GM21825 (cell line): Measurements from ENCODE around the gene LIMS3.
"Not testable (repeated sequence)": the region's sequence is repeated elsewhere in the genome, so short reads cannot be mapped to it uniquely, and the experiment has no call there.

ENCODE experiments used
- ATAC-seq: cut with Tn5 transposase; IDR thresholded peaks from one replicate; pipeline ENCODE4 v1.9.1; 2021; ENCODE audit warnings: mild to moderate bottlenecking, moderate library complexity; ENCODE audit not compliant: unreplicated experiment

Gene LIMS3, protein sequence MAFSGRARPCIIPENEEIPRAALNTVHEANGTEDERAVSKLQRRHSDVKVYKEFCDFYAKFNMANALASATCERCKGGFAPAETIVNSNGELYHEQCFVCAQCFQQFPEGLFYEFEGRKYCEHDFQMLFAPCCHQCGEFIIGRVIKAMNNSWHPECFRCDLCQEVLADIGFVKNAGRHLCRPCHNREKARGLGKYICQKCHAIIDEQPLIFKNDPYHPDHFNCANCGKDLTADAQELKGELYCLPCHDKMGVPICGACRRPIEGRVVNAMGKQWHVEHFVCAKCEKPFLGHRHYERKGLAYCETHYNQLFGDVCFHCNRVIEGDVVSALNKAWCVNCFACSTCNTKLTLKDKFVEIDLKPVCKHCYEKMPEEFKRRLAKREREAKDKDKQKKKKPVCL

DNA sequence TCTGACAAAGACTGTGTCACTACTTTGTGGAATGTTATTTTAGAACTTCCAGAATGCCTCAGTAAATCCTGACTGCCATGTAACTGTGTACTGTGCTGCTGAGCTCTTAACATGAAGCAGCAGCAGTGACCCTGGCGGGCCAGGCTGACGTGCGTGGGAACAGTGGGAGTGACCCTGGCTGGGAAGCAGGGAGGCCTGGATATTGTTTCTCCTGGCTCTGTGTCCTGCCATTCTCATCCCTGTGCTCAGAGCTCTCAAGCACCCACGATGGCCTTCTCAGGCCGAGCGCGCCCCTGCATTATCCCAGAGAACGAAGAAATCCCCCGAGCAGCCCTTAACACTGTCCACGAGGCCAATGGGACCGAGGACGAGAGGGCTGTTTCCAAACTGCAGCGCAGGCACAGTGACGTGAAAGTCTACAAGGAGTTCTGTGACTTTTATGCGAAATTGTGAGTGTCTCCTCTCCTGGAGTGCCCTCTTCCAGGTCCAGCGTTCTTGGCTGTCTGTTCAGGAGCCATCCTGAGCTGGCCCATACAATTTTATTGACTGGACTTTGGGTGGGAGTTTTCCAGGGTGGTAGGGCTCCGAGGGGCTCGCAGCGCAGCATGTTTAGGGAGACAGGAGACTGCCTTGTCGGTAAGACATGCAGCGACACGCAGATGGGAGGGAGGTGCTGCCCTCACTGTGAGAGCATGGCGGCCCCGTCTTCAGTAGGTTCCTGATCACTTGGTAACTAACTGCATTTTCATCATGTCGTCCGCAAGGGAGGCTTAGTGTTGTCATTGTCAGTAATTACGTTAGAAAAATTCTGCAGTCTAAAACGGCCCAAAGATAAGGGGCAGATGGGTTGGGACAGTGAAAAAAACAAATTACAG lies at the start of gene LIMS3:
LIMS3 (plus strand) TSS at position 227 of the 875 bp plus-strand sequence; CDS start at position 268, 41 bp downstream.
- ATAC-seq = not testable (repeated sequence)

DNA sequence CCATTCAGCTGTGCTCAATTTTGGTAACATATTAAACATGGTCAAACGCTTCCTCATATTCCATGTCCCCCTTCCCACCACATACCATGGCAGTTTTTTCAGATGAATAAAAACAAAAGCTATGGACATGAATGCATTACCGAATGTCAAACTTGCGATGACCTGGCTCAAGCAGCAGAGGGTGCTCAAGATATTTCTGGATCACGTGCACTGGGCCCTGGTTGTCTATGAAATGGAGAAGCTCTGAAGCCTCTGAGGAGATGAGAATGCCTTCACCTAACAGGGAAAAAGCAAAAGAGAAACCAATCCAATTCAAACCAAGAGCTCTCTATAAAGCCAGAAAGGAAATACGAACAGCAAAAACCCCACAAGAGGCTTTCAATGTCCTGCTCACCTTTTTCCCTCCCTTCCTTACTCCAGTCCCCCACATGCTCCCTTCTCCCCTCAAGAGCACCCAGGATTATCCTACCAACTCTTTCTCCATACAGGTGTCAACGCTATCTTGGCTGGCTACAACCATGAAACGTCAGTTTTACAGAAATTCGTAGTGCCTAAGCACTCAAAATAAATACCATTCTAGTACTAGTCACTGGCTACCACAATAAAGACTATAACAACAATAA lies 27.2 kb upstream of the LIMS3 start:
- ATAC-seq = peak; percentile 87

DNA sequence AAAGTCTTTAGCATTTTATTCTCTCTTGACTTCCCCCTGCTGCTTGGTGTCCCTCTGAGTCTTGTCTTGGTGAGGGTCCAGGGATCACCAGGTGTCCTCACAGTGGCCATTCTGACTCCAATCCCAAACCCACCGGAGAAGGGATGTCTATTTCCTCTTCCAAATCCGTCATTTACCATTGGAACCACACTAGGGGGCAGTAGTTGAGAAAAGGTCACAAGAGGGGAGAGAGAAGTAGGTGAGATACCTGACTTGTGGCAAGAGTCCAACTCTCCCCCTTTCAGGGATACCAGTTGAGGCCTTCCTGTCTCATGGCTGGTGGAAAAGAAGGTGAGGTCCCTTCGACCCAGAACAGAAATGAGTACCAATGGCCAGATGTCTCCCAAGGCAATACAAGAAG lies 21.9 kb upstream of the LIMS3 start:
- not testable (repeated sequence) for ATAC-seq

DNA sequence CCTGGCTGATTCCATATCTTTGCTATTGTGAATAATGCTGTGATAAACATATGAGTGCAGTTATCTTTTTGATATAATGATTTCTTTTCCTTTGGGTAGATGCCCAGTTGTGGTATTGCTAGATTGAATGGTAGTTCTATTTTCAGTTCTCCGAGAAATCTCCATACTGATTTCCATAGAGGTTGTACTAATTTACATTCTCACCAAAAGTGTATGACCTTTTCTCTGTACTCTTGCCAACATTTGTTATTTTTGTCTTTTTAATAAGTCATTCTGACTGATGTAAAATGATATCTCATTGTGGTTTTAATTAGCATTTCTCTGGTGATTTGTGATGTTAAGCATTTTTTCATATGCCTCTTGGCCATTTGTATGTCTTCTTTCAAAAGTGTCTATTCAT lies 16.4 kb upstream of the LIMS3 start:
- not testable (repeated sequence) for ATAC-seq

DNA sequence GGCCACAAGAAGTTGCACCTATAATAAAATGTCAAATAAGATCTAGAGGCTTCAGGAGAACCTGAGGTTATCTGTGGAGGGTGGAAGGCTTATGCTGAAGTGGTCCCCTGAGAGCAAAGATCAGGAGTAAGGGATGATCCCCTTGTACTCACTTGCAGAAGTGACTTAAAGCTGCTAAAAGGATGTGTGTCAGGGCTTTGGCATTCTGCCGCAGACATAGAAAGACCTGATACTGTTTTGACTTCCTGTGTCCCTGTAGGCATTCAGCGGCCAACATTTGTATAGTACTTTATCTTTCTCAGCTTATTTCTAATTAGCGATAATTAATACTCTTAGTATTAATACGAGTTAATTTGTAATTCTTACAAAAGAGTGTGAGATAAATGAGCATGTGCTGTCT lies 10.1 kb upstream of the LIMS3 start:
- not testable (repeated sequence) for ATAC-seq

DNA sequence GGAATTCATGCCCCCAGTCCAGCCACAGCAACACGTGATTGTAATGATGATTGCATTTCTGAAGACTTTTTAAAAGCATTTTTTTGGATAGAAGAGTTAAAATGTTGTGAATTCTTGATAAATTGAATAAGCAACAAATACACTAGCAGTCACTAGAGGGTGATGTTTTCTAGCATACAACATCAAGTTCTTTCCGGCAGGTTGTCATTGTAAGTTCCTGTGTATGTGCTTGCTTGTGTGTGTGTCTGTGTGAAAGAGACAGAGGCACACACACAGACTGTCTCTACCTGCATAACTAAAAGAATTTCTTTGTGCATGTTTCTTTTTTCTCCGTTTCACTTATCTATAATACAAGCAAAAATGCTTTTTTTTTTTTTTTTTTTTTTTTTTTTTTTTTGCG lies 8.6 kb upstream of the LIMS3 start:
- ATAC-seq = not testable (repeated sequence)

DNA sequence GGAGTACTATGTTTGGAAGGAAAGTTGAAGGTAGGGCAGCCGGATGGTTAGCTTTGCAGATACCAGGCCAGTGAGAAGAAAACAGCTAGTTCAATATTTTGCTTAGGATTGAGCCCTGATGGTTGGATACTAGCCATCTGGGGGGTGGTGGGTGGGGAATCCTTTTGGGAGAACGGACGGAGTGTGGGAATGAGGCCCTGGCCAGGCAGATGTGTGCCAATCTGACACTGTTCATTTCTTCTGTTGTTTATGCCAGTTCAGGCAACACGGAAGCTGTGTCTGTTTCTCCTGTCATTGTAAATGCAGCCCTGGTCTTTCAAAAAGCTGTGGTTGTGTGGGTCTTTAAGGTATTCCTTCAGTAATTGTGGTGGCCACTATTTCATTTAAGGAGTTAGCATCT lies 7.5 kb upstream of the LIMS3 start:
- not testable (repeated sequence) for ATAC-seq

DNA sequence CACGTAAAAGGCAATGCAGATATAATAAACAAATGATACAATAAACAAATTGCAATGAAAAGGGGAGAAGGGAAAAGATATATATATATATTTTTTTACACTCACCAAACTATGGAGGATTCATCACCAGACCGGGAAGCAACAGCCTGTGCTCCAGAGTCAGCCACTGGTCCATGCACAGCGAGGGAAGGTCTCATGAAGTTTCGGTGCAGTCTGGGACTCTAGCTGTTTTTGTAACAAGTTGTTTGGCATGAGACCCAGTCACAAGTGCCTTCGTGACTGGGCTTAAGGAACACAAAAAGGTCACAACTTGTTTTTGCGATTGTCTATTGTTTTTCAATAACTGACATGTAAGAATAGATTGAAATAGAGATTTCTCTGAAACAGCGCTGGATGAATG lies 4.8 kb upstream of the LIMS3 start:
- not testable (repeated sequence) for ATAC-seq

DNA sequence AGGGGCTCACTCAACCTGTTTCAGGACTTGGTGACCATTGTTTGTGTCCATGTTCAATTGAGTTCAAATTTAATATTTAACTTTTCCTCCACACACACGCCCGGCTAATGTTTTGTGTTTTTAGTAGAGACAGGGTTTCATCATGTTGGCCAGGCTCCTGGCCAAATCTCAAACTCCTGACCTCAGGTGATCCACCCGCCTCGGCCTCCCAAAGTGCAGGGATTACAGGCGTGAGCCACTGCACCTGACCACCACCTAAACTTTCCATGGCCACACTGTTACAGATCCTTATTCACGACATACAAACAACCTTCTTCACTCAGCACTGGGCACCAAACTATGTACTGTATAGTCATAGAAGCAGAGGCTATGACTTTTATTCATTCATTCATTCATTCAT lies 4.3 kb upstream of the LIMS3 start:
- ATAC-seq = not testable (repeated sequence)

DNA sequence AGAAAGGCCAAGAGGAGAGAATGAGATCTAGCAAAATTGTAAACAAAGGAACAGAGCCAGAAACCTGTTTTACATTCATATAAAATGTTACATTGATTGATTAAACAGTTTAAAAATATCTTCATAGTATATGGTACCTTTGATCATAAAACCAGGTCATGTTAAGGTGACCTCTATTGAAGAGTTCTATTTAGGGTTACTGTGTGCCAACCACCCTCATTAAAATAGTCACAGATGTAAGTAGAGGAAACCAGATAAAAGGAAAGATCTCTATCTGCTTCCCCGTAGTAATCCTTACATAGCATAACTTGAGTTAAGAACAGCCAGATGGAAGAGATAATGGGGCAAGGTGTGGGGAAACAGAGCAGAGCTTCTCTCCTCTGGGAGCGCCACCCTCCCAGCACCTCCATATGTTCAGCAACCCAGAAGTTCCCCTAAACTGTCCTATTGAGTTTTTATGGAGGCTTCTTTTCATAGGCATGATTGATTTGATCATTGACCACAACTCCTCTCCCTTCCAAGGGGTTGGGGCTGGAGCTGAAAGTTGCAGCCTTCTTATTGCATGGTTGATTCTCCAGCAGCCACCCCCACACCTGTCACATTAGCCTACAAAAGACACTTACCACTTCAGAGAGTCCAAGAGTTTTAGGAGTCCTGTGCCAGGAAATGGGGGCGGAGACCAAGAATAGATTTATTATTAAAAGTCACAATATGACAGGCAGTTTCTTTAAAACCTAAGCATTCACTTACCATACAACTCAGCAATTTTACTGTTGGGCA lies 3.2 kb upstream of the LIMS3 start:
- ATAC-seq = not testable (repeated sequence)

DNA sequence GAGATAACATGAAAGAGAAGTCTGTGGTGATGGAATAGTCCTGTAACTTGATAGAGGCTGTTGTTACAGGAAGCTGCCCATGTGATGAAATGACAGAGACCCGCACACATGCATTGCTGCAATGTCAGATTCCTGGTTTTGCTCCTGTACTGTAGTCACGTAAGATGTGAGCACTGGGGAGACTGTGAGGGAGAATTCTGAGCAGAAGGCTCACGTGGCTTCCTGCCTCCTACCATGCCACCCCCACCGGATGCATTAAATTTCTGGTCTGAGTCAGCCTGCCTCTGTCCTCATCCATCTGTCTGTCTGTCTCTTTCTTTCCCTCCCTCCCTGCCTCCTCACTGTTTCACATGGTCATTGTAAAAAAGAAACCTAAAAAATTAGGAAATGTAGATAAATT lies 2.3 kb upstream of the LIMS3 start:
- peak; percentile 96 for ATAC-seq

DNA sequence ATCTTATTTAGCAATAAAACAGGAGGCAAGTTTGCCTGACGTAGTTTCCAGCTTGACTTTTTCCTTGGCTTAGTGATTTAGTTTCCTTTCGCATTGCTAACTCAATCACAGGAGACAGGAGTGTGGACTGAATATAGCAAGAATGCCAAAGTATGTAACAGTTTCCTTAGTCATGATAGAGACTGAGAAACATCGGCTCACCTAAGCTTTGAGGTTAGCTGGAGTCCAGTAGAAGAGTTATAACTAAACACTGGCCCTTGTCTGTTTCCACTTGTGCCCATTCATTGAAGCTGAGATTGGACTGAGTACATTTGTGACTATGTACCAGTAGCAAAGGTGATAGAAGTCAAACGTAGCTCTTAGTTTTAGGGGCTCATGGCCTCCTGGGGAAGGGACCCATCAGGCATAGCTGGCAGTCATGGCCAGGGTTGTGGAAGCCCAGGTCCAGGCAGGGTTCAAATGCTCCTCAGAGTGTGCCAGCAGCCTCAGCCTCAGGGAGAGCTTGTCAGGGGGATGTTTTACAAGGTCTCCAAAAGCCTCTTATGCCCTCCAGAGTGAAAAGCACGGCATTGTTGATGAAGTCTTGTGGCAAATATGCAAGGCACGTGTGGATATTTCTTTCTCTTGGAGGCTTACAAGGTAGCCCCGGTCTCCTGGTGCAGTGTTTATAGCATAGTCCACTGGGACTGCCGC lies 573 bp upstream of the LIMS3 start:
- ATAC-seq = not testable (repeated sequence)

DNA sequence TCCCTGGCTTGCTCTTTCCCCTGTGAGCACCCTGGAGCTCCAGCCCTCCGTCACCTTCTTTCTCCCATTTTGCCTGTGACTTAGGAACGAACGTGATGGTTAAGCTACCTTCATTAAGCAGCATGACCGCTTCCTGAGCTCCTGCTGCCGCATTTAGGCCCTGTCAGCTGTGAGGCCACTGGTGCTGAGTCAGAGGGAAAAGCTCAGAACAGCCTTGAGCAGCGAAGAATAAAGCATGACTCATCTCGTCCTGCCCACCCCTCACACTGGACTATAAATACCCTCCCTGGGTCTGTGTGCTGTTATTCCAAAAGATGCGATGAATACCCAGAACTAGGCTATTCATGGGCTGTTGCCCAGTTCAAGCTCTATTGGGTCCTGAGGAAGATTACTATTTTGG lies 7.3 kb downstream of the LIMS3 start:
- ATAC-seq = peak; percentile 95

DNA sequence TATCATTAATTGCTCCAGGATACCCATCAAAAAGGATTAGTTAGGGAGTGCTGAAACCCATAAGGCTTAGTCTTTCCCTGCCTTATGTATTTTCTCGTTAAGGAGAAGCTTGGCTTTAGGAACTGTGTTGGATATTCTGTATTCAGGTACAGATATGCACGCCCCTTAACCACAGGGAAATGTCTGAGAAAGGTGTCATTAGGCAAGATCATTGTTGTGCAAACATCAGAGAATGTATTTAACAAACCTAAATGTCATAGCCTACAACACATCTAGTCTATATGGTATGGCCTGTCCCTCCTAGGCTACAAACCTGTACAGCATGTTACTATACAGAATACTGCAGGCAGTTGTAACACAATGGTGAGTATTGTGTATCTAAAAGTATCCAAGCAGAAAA lies 10.1 kb downstream of the LIMS3 start:
- ATAC-seq = not testable (repeated sequence)

DNA sequence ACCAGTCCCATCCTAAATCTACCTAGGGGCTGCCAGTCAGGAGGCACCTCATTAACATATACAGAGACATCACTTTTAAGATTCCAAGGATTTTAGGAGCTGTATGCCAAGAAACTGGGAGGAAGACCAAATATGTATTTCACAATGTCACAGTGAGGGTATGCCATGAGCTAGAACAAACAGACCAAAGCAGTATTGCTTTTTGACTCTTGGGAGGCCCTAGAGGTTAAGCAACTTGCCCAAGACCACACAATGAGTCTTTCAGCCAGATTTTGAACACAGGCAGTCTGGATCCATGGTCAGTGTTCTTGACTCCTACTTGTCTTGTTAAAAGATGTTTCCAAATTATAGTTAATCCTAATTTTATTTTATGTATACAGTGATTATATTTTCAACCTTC lies 12.3 kb downstream of the LIMS3 start:
- not testable (repeated sequence) for ATAC-seq

DNA sequence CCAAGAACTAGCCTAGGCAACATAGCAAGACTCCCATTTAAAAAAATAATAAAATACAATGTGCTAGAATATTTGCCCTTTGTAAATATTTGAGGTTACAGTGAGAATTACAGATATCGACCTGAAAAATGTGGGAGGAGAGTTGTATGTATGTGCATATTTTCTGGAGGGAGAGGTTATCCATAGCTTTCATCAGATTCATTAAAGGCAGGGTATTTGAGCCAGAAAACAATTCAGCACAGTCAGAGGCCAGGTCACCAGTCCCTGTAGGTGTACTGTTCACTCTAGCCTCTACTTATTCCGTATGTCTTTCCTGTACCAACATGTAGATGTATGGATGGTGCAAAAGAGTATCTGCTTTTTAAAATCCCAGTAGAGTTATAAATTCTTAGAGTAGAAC lies 15.4 kb downstream of the LIMS3 start:
- not testable (repeated sequence) for ATAC-seq

DNA sequence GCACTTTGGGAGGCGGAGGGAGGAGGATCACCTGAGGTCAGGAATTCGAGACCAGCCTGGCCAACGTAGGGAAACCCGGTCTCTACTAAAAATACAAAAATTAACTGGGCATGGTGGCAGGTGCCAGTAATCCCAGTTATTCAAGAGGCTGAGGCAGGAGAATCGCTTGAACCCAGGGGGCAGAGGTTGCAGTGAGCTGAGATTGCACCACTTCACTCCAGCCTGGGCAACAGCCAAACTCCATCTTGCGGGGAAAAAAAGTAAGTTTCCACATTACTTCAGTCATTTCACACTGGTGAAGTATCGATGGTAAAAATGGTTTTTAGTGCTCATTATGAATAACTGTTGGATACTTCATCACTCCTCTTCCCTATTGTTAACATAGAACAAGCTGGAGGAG lies 16.1 kb downstream of the LIMS3 start:
- ATAC-seq = not testable (repeated sequence)

DNA sequence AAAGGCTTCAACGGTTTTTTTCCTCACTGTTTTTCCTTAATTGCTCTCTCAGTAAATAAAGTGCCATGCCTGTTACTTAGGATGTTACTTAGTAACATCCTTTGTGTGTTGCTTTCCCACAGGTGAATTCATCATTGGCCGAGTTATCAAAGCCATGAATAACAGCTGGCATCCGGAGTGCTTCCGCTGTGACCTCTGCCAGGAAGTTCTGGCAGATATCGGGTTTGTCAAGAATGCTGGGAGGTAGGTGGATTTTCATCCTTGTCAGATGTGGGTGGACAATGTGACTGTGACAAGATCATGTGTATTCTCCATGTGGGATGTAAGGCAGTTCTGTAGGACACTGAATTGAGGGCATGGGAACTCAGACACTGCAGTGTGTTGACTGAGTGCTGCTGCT lies 17.3 kb downstream of the LIMS3 start:
- ATAC-seq = not testable (repeated sequence)

DNA sequence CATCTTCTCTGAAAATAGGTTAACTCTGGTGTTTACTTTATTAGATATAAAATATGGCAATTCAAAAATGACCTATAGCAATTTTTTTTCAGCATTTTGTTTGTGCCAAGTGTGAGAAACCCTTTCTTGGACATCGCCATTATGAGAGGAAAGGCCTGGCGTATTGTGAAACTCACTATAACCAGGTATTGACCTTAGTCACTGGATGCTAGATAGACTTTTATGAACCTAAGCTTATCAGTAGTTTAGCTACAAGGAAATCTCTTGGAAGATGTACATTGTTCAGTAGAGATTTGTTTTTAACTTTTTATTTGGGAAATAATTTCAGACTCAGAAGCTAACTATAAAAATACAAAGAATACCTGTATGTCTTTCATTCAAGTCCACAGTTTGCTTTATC lies 21.7 kb downstream of the LIMS3 start:
- not testable (repeated sequence) for ATAC-seq
